OCI-LY7 (cell line): ENCODE data around the gene BPIFB3.

Experiments
- EZH2phosphoT487 ChIP-seq: fragments of 200-600 bp; sonication (generic); IDR thresholded peaks from 2 replicates; pipeline ENCODE4 v1.6.1; 2018; ENCODE audit warnings: low read depth, borderline replicate concordance, mild to moderate bottlenecking, mixed run types, antibody characterized with exemption, low read length, moderate library complexity, mixed read lengths
- TF ChIP-seq, protein P1 (sequence below): fragments of 200-600 bp; sonication (generic); conservative IDR thresholded peaks from 2 replicates; pipeline ENCODE4 v1.5.1; 2014; ENCODE audit warnings: mild to moderate bottlenecking, antibody characterized with exemption, low read length, moderate library complexity, mixed read lengths

DNA sequence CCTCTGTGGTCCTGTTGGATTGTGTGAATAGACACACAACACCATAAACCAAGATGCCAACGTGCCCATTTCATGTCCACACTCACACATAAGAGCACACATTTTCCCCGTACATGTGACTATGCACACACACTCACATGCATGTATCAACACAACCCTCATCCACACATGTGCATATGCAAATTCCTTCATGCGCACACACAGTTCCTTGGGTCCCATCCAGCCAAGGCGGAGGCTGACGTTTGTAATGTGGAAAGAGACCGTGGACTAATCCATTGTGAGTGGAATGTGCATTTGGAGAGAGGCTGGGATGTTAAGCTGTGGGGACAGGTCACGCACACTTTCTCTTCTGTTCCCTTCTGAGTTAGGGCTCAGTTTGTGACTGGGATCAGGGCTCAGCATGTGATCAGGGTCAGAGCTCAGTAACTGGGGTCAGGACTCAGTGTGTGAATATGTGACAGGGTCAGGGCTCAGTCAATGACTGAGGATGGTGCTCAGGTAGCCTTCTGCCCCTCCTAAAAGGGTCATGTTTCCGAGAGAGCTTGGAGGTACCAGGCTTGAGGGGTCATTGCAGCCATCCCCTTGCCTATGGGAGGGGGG is 46.8 kb upstream of the BPIFB3 start:
- TF ChIP-seq, protein P1, sequence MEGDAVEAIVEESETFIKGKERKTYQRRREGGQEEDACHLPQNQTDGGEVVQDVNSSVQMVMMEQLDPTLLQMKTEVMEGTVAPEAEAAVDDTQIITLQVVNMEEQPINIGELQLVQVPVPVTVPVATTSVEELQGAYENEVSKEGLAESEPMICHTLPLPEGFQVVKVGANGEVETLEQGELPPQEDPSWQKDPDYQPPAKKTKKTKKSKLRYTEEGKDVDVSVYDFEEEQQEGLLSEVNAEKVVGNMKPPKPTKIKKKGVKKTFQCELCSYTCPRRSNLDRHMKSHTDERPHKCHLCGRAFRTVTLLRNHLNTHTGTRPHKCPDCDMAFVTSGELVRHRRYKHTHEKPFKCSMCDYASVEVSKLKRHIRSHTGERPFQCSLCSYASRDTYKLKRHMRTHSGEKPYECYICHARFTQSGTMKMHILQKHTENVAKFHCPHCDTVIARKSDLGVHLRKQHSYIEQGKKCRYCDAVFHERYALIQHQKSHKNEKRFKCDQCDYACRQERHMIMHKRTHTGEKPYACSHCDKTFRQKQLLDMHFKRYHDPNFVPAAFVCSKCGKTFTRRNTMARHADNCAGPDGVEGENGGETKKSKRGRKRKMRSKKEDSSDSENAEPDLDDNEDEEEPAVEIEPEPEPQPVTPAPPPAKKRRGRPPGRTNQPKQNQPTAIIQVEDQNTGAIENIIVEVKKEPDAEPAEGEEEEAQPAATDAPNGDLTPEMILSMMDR: no peak
- TF ChIP-seq EZH2phosphoT487: no peak
